Measurements from ENCODE around the gene STX17. TPM values are rescaled to one million over a fixed set of nuclear protein-coding genes. Genes with fewer than 3 reads are reported as not detected.

STX17 gene
- total and polyA plus RNA-seq, 2 of the 13 experiments (the other 11 are each of a cell fraction or from before 2014, with no cell fraction given), result 8.3 to 25.7 TPM

DNA sequence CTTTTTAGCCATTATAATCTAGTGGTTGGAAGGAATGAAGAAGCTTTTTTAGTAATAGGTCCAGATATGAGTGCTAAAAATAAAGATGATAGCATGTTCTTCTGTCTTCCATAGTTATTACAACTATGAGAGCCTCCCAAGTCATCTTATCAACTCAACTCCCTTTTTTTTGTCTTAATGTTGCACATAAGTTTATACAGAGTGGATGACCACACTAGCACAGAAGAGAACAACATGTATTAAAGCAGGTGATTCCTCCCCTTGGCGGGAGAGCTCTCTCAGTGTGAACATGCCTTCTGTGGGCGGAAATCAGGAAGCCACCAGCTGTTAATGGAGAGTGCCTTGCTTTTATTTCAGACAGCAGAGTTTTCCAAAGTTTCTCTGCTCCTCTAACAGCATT, 40.1 kb upstream of the STX17 start:
- intact Hi-C loops (cut with micrococcal nuclease; ENCODE audit: unreplicated experiment), result no loop called here
- Histone ChIP-seq H3K4me2 (ENCODE audit: low read depth, low read length) (no peak overlapping the region), H3K36me3 (replicated peaks in 1 of 2; ENCODE audit: control insufficient read depth in 1 of 2, insufficient read depth in 2 of 2, low read length in 2 of 2) (no peaks in the 10 kb centered on the region), H2AFZ (ENCODE audit: low read length) (no peak overlapping the region), H3K4me1 (ENCODE audit: insufficient read depth, low read length) (no peaks in the 10 kb centered on the region), H3K9me3 (ENCODE audit: low read length) (no peaks in the 10 kb centered on the region), H3K9ac (ENCODE audit: insufficient read depth, low read depth, low read length) (no peak overlapping the region), H4K20me1 (ENCODE audit: insufficient read depth, low read length) (no peaks in the 10 kb centered on the region), H3K27me3 (ENCODE audit: control insufficient read depth in 1 of 2, insufficient read depth in 2 of 2, low read length in 2 of 2) (no peaks in the 10 kb centered on the region), H3K79me2 (ENCODE audit: insufficient read depth, low read length) (no peaks in the 10 kb centered on the region), H3K27ac (ENCODE audit: extremely low read length, insufficient read depth, low read length) (no peak overlapping the region), H3K4me3 (replicated peaks in 1 of 3; ENCODE audit: insufficient read depth in 1 of 3, low read depth in 2 of 3, low read length in 3 of 3) (no peak overlapping the region)
- in situ Hi-C loops (cut with HindIII; ENCODE audit: extremely low pct_ligation_motif_present, low pct_unique_long_range_greater_than_20kb), result no loop called here
- FAIRE-seq, result no peak
- ChIA-PET POLR2A (no interaction called here), CTCF (ENCODE audit: low intra/inter-chr PET ratio, low total read pairs) (no interaction called here)
- no TSS peak for BruUV-seq (replicated peaks)
- no peak for TF ChIP-seq SRY (CRISPR knock-in tag; IDR thresholded peaks at IDR 0.05)
- TF ChIP-seq, protein P1, sequence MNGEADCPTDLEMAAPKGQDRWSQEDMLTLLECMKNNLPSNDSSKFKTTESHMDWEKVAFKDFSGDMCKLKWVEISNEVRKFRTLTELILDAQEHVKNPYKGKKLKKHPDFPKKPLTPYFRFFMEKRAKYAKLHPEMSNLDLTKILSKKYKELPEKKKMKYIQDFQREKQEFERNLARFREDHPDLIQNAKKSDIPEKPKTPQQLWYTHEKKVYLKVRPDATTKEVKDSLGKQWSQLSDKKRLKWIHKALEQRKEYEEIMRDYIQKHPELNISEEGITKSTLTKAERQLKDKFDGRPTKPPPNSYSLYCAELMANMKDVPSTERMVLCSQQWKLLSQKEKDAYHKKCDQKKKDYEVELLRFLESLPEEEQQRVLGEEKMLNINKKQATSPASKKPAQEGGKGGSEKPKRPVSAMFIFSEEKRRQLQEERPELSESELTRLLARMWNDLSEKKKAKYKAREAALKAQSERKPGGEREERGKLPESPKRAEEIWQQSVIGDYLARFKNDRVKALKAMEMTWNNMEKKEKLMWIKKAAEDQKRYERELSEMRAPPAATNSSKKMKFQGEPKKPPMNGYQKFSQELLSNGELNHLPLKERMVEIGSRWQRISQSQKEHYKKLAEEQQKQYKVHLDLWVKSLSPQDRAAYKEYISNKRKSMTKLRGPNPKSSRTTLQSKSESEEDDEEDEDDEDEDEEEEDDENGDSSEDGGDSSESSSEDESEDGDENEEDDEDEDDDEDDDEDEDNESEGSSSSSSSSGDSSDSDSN (CRISPR knock-in tag; IDR thresholded peaks at IDR 0.05), result no peak
- no peak for TF ChIP-seq ZNF737 (CRISPR knock-in tag; IDR thresholded peaks at IDR 0.05; ENCODE audit: borderline replicate concordance)
- TF ChIP-seq YY1 (IDR thresholded peaks at IDR 0.05; ENCODE audit: insufficient read depth, insufficient replicate concordance, low read depth, low read length), result no peak
- no peak for TF ChIP-seq SMAD1 (CRISPR knock-in tag; IDR thresholded peaks at IDR 0.05; ENCODE audit: borderline replicate concordance, low read depth)
- TF ChIP-seq MEIS2 (CRISPR knock-in tag; IDR thresholded peaks at IDR 0.05), result no peak
- TF ChIP-seq ZFP1 (CRISPR knock-in tag; IDR thresholded peaks at IDR 0.05), result no peak
- no peak for TF ChIP-seq ERF (CRISPR knock-in tag; IDR thresholded peaks at IDR 0.05)
- TF ChIP-seq ZNF337 (CRISPR knock-in tag; IDR thresholded peaks at IDR 0.05; ENCODE audit: borderline replicate concordance, low read depth), result no peak
- no peak for TF ChIP-seq CBX2 (IDR thresholded peaks at IDR 0.05; ENCODE audit: low read depth, low read length)
- TF ChIP-seq CBX2 (CRISPR knock-in tag; IDR thresholded peaks at IDR 0.05; ENCODE audit: low read depth), result no peak
- TF ChIP-seq, protein P2, sequence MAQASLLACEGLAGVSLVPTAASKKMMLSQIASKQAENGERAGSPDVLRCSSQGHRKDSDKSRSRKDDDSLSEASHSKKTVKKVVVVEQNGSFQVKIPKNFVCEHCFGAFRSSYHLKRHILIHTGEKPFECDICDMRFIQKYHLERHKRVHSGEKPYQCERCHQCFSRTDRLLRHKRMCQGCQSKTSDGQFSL (CRISPR knock-in tag; IDR thresholded peaks at IDR 0.05), result no peak
- TF ChIP-seq MAFK (conservative IDR thresholded peaks at IDR 0.05 in 1 of 2, IDR thresholded peaks at IDR 0.05 in 1 of 2; ENCODE audit: low read length in 2 of 2), result no peak
- no peak for TF ChIP-seq JARID2 (CRISPR knock-in tag; IDR thresholded peaks at IDR 0.05; ENCODE audit: insufficient replicate concordance)
- no peak for TF ChIP-seq MBD4 (IDR thresholded peaks at IDR 0.05; ENCODE audit: borderline replicate concordance, low read length)
- TF ChIP-seq, protein P3, sequence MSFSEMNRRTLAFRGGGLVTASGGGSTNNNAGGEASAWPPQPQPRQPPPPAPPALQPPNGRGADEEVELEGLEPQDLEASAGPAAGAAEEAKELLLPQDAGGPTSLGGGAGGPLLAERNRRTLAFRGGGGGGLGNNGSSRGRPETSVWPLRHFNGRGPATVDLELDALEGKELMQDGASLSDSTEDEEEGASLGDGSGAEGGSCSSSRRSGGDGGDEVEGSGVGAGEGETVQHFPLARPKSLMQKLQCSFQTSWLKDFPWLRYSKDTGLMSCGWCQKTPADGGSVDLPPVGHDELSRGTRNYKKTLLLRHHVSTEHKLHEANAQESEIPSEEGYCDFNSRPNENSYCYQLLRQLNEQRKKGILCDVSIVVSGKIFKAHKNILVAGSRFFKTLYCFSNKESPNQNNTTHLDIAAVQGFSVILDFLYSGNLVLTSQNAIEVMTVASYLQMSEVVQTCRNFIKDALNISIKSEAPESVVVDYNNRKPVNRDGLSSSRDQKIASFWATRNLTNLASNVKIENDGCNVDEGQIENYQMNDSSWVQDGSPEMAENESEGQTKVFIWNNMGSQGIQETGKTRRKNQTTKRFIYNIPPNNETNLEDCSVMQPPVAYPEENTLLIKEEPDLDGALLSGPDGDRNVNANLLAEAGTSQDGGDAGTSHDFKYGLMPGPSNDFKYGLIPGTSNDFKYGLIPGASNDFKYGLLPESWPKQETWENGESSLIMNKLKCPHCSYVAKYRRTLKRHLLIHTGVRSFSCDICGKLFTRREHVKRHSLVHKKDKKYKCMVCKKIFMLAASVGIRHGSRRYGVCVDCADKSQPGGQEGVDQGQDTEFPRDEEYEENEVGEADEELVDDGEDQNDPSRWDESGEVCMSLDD (CRISPR knock-in tag; IDR thresholded peaks at IDR 0.05; ENCODE audit: borderline replicate concordance), result no peak
- no peak for TF ChIP-seq HES4 (CRISPR knock-in tag; IDR thresholded peaks at IDR 0.05; ENCODE audit: borderline replicate concordance)
- TF ChIP-seq SALL2 (CRISPR knock-in tag; IDR thresholded peaks at IDR 0.05), result no peak
- no peak for DNase-seq (ENCODE audit: low spot score)
- 14% methylated on average over 2 of the region's 2 CpGs for WGBS (ENCODE audit: low lambda C conversion rate)
- ATAC-seq, result no peak

Data from HepG2 (cell line).